ENCODE data around the gene CPT1A.

- TF ChIP-seq CTCF (IDR thresholded peaks at IDR 0.05) (peak in 2 of 6 experiments; percentile 19 to 36), POLR2A (IDR thresholded peaks at IDR 0.05) (no peak)
These were observed 13.7 kb upstream of the CPT1A start for GRCh38 chr11:68855205-68855981.

Measured in Peyer's patch (tissue), 4 donors.